Cardiac fibroblast (primary cell): ENCODE measurements around the gene DIAPH3.
A peak's percentile ranks its signal among the peaks of the same experiment; 100 is the strongest.

Experiments used
- DNase-seq, 2 donors: peaks; one replicate each; pipeline versions ENCODE4 v3.0.0 to v3.0.0-alpha.2; 2010; ENCODE audit warnings: low read depth in 2 of 2
- H3K4me3 ChIP-seq, 2 donors: replicated peaks in 1 of 2; 1 replicate in 1 of 2; 2 replicates in 1 of 2; pipeline ENCODE4 v1.5.1; 2011; ENCODE audit warnings: low read depth in 2 of 2, low read length in 2 of 2, mild to moderate bottlenecking in 2 of 2, moderate library complexity in 1 of 2
- CTCF ChIP-seq: IDR thresholded peaks from one replicate; pipeline ENCODE4 v1.5.1; 2011; ENCODE audit warnings: low read depth, mild to moderate bottlenecking, low read length, inconsistent platforms

The DIAPH3 gene

GRCh38 chr13:59730026-59730425, 433.7 kb downstream of the DIAPH3 start:
- TF ChIP-seq CTCF, result no peak
- H3K4me3 ChIP-seq, result no peak overlapping the region
- peak; percentile 23 to 45 for DNase-seq

GRCh38 chr13:59728896-59729545, 434.7 kb downstream of the DIAPH3 start:
- no peak overlapping the region for H3K4me3 ChIP-seq
- DNase-seq, result no peak
- no peak for TF ChIP-seq CTCF

- no peak overlapping the region for H3K4me3 ChIP-seq
- no peak for TF ChIP-seq CTCF
- no peak for DNase-seq
Measured at GRCh38 chr13:59721926-59722910, 441.5 kb downstream of the DIAPH3 start.

GRCh38 chr13:59715611-59716010, 448.1 kb downstream of the DIAPH3 start:
- H3K4me3 ChIP-seq, result no peak overlapping the region
- DNase-seq, result no peak
- no peak for TF ChIP-seq CTCF

- peak in 1 of 2 donors; percentile 10 for DNase-seq
- TF ChIP-seq CTCF, result no peak
- H3K4me3 ChIP-seq, result no peak overlapping the region
Measured at GRCh38 chr13:59710996-59711701, 452.6 kb downstream of the DIAPH3 start.

- DNase-seq, result no peak
- H3K4me3 ChIP-seq, result no peak overlapping the region
- no peak for TF ChIP-seq CTCF
Measured at GRCh38 chr13:59710416-59710815, 453.3 kb downstream of the DIAPH3 start.
